A673 (cell line): Measurements from ENCODE around the gene CTXND1.

ENCODE experiments used
- CTCF ChIP-seq: fragments of 300-800, 200-600 bp; sonication (generic); conservative IDR thresholded peaks from 2 replicates; pipeline ENCODE4 v1.5.1; 2017; ENCODE audit warnings: low read depth, mild to moderate bottlenecking, antibody characterized with exemption, low read length, moderate library complexity, mixed read lengths
- EZH2 ChIP-seq: fragments of 200-600 bp; sonication (generic); IDR thresholded peaks from 2 replicates; pipeline ENCODE4 v1.6.1; 2017; ENCODE audit warnings: borderline replicate concordance, low read depth, mild to moderate bottlenecking, mixed read lengths, antibody characterized with exemption, low read length; ENCODE audit not compliant: poor library complexity, severe bottlenecking

- TF ChIP-seq EZH2 (no peak), CTCF (no peak)
Observed at GRCh38 chr15:80228959-80229610, 22.9 kb downstream of the CTXND1 start.
